OCI-LY3 (cell line): Measurements from ENCODE around the gene SRCIN1.

ENCODE experiments used
- EZH2phosphoT487 ChIP-seq: fragments of 200-600 bp; shearing (Covaris generic); IDR thresholded peaks from 2 replicates; pipeline ENCODE4 v1.6.1; 2018; ENCODE audit warnings: antibody characterized with exemption, mixed run types, low read depth
- TF ChIP-seq, protein P1 (sequence below): fragments of 200-600, 300-600 bp; sonication (generic); IDR thresholded peaks from 2 replicates; pipeline ENCODE4 v1.5.1; 2014; ENCODE audit warnings: antibody characterized with exemption, low read length, low read depth

DNA sequence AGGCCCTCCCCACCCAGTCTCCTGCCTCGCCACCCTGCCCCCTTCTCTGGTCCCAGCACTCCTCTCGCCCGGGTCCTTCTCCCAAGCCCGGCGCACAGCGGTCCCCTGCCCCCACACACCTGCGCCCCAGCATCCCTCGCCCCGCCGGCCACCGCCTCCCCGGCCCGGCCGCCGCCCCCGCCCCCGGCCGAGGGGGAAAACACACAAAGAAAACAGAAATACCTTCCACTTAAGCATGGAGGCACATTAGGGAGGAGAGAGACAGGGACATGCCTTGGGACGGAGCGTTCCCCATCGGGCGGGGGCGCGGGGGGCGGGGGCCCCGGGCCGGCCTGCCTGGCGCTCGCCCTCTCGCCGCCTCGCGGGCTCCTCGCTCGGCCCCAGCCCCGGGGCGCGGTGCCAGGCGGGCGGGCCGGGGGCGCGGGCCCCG, 326 bp downstream of the SRCIN1 start:
- TF ChIP-seq, protein P1, sequence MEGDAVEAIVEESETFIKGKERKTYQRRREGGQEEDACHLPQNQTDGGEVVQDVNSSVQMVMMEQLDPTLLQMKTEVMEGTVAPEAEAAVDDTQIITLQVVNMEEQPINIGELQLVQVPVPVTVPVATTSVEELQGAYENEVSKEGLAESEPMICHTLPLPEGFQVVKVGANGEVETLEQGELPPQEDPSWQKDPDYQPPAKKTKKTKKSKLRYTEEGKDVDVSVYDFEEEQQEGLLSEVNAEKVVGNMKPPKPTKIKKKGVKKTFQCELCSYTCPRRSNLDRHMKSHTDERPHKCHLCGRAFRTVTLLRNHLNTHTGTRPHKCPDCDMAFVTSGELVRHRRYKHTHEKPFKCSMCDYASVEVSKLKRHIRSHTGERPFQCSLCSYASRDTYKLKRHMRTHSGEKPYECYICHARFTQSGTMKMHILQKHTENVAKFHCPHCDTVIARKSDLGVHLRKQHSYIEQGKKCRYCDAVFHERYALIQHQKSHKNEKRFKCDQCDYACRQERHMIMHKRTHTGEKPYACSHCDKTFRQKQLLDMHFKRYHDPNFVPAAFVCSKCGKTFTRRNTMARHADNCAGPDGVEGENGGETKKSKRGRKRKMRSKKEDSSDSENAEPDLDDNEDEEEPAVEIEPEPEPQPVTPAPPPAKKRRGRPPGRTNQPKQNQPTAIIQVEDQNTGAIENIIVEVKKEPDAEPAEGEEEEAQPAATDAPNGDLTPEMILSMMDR: no peak
- no peak for TF ChIP-seq EZH2phosphoT487
